GM12875 (cell line): Measurements from ENCODE around the gene B9D1.

ENCODE experiments used
- H3K4me3 ChIP-seq: one replicate; pipeline ENCODE4 v1.5.1; 2011; ENCODE audit warnings: low read depth, low read length, control low read depth
- TF ChIP-seq, protein P1 (sequence below): IDR thresholded peaks from 2 replicates; pipeline ENCODE4 v1.5.1; 2011; ENCODE audit warnings: low read depth, mild to moderate bottlenecking, control low read depth, inconsistent platforms, low read length, moderate library complexity, borderline replicate concordance; ENCODE audit not compliant: insufficient read depth

Gene B9D1

GRCh38 chr17:19346351-19347255 lies 15.9 kb downstream of the B9D1 start:
- no peak overlapping the region for H3K4me3 ChIP-seq
- TF ChIP-seq, protein P1, sequence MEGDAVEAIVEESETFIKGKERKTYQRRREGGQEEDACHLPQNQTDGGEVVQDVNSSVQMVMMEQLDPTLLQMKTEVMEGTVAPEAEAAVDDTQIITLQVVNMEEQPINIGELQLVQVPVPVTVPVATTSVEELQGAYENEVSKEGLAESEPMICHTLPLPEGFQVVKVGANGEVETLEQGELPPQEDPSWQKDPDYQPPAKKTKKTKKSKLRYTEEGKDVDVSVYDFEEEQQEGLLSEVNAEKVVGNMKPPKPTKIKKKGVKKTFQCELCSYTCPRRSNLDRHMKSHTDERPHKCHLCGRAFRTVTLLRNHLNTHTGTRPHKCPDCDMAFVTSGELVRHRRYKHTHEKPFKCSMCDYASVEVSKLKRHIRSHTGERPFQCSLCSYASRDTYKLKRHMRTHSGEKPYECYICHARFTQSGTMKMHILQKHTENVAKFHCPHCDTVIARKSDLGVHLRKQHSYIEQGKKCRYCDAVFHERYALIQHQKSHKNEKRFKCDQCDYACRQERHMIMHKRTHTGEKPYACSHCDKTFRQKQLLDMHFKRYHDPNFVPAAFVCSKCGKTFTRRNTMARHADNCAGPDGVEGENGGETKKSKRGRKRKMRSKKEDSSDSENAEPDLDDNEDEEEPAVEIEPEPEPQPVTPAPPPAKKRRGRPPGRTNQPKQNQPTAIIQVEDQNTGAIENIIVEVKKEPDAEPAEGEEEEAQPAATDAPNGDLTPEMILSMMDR = no peak

- H3K4me3 ChIP-seq = no peak overlapping the region
- TF ChIP-seq, protein P1 = no peak
These were observed 16.8 kb downstream of the B9D1 start for GRCh38 chr17:19345486-19346350.

DNA sequence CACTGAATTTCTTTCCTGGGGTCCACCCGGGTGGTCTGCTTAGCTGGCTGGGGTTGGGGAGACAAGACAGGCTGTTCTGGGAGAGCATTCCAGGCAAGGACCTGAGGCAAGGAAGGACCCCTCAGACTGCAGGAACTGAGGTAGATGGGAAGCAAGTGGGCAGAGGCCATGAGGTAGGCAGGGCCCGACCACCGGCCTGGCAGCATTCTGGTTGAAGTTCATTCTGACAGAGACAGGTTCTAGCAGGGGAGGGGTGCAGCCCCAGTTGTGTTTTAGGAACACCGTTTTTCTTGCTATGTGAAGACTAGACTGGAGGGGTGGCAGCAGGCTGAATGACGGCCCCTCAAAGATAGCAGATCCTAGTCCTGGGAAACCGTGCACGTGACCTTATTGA lies 17.5 kb downstream of the B9D1 start:
- H3K4me3 ChIP-seq = no peak overlapping the region
- TF ChIP-seq, protein P1 = no peak

- TF ChIP-seq, protein P1 = no peak
- no peak overlapping the region for H3K4me3 ChIP-seq
These were observed 18.0 kb downstream of the B9D1 start for GRCh38 chr17:19344311-19345066.

DNA sequence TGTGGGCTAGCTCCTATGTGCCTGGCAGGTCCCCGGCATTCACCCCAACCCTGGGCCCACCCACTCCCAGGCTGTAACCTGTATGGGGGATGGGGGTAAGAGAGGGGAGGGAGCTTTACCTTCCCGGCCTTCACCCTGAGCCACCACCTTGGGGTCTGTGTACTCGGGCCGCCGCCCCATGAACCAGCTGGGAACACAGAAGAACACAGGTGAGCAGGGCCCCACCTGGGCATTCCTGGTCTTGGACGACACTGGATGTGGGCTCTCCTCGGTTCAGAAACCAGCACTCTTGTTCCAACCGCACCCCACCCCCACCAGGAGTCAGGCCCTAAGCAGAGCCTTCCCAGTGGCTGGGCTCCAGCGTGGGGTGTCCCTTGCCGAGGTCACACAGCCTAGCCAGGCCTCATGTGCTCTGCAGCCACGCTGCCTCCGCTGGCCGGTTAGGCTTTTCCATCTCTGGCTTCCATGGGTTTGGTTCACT lies 18.8 kb downstream of the B9D1 start:
- TF ChIP-seq, protein P1 = no peak
- H3K4me3 ChIP-seq = no peak overlapping the region

GRCh38 chr17:19343256-19343630 lies 19.3 kb downstream of the B9D1 start:
- TF ChIP-seq, protein P1 = no peak
- H3K4me3 ChIP-seq = no peak overlapping the region
